IPS-11a (cell line): Measurements from ENCODE around the gene MRPS9.

ENCODE experiments used
- H3K4me3 ChIP-seq: one replicate; pipeline ENCODE4 v1.5.1; 2013; ENCODE audit warnings: low read depth, low read length, control low read depth

MRPS9 gene

DNA sequence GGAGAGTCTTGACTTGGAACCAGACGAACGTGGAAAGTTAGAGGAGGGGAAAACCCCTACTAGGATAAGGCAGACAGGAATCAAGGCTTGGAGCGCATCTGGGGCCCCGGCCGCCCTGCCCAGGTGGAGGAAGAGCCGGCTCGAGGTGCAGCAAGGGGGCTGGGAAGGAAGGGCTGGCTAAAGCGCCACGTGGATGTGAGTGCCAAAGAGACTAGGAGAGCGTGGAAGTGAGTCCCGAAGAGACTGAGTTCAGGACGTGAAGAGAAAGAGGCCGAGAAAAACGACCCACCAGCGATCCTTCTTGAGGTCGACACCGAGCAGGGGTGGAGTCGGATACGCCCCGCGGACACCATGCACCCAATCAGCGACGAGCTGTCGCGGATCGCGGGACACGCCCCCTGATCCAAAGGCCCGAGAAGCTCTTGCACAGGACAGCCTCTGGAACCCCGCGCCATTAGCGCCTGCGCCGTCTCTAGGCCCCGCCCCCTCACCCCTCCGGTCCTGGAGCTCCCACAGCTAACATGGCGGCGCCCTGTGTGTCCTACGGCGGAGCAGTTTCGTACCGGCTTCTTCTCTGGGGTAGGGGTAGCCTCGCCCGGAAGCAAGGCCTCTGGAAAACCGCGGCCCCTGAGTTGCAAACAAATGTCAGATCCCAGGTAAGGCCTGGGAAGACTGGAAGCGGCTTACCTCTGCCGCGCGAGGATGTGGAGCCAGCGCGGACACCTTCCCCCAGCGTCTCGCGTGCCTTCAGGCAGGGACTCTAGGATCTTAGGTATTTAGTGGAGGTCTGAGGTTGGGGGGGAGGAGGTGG is at the start of gene MRPS9:
Gene MRPS9 (plus strand): TSS at position 498 of the 811 bp plus-strand sequence. CDS start 24 bp downstream, at position 522.
- H3K4me3 ChIP-seq: peak within 1 kb of the TSS; percentile 95

- no peak overlapping the region for H3K4me3 ChIP-seq
Observed at GRCh38 chr2:105005181-105005951, 32.5 kb upstream of the MRPS9 start.

GRCh38 chr2:105007367-105007766 is 30.5 kb upstream of the MRPS9 start:
- H3K4me3 ChIP-seq: no peak overlapping the region

- no peak overlapping the region for H3K4me3 ChIP-seq
Observed at GRCh38 chr2:105032476-105032875, 5.4 kb upstream of the MRPS9 start.

DNA sequence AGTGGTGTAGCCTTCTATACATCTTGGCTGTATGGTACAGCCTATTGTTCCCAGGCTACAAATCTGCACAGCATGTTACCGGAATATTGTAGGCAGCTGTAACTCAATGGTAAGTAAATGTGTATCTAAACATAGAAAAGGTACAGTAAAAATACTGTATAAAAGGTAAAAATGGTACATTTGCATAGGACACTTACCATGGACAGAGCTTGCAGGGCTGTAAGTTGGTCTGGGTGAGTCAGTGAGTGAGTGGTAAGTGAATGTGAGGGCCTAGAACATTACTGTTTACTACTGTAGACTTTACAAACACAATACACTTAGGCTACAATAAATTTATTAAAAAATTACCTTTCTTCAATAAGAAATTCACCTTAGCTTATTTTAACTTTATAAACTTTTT is 3.7 kb upstream of the MRPS9 start:
- no peak overlapping the region for H3K4me3 ChIP-seq

GRCh38 chr2:105038383-105039061 is 653 bp downstream of the MRPS9 start:
- peak overlapping the region; percentile 95 for H3K4me3 ChIP-seq

- no peak overlapping the region for H3K4me3 ChIP-seq
Observed at GRCh38 chr2:105039559-105039958, 1.7 kb downstream of the MRPS9 start.

- H3K4me3 ChIP-seq: no peak overlapping the region
Observed at GRCh38 chr2:105042189-105042588, 4.3 kb downstream of the MRPS9 start.

DNA sequence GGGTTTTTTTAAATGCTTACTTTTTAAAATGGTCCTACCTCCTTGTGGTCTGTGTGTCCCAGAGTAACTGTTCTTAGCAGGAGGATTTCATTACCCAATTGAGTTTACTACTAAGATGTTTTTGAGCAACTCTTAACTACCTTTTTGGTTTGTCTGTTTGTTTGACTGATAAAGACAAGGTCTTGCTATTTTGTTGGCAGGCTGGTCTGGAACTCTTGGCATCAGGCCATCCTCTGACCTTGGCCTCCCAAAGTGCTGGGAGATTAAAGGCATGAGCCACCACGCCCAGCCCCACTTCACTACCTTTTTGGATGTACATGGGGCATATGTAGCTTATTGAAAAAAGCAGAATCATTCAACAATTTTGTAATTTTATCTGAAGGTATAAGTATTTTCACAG is 14.9 kb downstream of the MRPS9 start:
- no peak overlapping the region for H3K4me3 ChIP-seq

GRCh38 chr2:105055613-105056012 is 17.7 kb downstream of the MRPS9 start:
- no peak overlapping the region for H3K4me3 ChIP-seq

DNA sequence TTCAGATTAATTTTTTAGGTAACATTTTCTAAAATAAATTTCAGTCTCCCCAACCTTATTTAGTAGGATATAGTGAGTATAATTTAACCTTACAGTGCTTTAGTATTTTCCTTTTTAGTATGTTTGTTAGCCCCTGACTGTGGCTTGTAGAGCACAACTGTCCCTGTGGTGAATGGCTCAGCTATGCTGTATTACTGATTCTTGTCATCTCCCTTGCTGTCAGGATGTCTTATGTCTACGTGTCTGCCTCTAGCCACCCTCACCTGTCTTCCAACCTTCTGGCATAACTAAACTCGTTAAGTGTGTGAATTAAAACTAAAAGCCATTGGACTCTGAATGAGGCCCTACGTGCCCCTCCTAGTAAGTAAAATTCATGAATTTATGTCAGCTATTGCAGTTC is 18.4 kb downstream of the MRPS9 start:
- H3K4me3 ChIP-seq: no peak overlapping the region

GRCh38 chr2:105057005-105057404 is 19.1 kb downstream of the MRPS9 start:
- no peak overlapping the region for H3K4me3 ChIP-seq

DNA sequence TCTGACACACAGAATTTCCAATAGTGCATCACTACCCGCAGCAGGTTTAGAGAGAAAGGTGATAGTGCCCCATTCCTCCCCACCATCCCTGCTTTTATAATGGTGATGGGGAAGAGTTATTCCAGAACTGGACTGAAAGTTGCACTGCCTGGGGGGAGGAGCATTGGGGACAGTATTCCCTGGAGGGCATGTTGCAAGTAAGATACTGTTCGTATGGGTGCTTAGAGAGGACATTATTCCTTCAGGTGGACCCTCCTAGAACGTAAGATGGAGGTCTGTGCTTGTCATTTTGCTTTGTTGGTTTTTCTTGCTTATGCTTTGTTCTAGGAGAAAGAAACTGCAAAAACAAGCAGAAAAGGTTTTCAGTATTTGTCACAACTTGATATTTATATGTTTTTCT is 23.7 kb downstream of the MRPS9 start:
- H3K4me3 ChIP-seq: no peak overlapping the region

DNA sequence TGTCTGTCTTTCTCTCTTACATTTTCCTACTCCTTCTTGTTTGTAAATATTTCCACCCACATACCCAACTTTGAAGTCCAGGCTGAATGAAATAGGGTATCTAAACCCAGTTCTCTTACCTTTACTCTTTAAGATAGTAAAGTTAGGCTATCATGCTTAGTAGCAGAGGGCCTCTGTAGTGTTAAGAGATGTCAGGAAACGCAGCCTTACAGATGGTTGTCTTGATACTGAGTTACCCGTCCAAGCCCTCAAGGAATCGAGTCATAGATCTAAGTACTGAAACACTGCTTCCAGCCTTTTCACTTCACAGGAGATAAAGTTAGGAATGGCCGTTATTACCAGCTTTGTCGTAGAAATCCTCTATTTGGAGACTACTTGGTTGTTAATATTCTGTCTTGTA is 24.3 kb downstream of the MRPS9 start:
- H3K4me3 ChIP-seq: no peak overlapping the region

DNA sequence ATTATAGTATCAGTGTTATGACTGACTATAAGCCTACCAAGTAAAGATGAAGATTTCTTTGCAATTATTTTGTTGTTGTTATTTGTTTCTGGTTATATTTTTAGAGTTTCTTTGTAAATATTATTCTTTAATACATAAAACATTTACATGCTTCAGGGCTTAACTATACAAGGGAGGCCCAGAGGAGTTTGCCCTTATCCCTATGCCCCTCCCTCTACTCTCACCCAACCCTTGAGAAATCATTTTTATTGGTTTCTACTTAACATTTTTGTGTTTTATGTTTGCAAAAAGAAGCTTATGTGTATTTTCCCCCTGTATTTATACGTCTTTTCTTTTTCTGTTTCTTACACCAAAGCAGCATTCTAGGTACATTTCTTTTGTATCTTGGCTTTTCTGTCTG is 30.5 kb downstream of the MRPS9 start:
- H3K4me3 ChIP-seq: no peak overlapping the region

- no peak overlapping the region for H3K4me3 ChIP-seq
Observed at GRCh38 chr2:105068875-105069274, 31.0 kb downstream of the MRPS9 start.

DNA sequence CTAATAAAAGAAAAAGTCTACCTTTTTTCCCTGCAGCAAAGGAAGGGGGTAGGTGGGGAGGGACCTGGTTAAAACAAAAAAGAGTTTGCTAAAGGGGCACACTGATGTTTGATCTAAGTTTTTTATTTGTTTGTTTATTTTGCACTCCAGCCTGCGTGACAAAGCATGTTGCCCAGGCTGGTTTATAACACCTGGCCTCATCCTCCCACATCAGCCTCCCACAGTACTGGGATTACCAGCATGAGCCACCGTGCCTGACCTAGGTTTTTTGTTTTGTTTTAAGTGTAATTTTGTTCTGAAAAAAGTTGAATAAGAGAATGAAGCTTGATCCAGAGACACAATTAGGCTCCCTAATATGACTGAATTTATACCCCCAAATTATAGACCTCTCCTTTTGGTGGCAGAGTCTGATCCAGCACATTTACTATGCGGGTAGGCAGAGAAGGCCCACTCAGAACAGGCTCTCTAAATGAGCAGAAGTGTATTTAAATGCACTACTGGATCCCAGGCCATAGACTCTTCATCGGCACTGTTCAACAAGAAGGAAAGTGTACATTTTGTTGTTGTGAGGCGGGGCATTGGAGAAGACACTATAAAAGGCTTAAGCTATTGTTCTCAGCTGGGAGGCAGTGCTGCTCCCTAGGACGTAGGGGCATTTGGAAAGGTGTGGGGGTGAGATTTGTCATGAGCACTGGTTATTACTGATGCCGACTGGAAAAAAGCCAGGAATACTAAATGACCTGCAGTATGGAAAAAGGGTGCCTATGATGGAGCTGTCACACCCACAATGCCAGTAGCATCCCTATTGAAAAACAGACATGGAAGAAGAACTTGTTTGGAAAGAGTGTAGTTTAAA is 32.4 kb downstream of the MRPS9 start:
- no peak overlapping the region for H3K4me3 ChIP-seq

- H3K4me3 ChIP-seq: no peak overlapping the region
Observed at GRCh38 chr2:105071379-105071778, 33.5 kb downstream of the MRPS9 start.

- no peak overlapping the region for H3K4me3 ChIP-seq
Observed at GRCh38 chr2:105072039-105072438, 34.2 kb downstream of the MRPS9 start.

DNA sequence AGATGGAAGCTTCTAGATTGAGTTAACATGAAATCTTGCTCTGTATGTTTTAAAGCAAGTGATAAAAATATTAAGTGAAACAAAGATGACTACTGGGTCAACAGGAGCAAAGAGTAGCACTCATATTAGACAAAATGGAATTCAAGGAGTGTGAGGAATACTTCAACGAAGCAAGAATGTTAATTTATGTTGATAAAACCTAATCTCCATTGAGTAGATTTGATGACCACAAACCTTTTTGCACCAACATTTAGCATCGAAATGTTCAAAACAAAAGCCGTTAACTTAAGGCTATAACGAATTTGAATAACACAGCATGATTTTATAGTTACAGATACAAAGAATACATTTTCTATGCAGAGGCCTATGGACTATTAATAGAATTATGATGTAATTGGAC is 35.7 kb downstream of the MRPS9 start:
- no peak overlapping the region for H3K4me3 ChIP-seq

GRCh38 chr2:105076121-105076520 is 38.3 kb downstream of the MRPS9 start:
- H3K4me3 ChIP-seq: no peak overlapping the region
